ENCODE data around the gene MAP3K20. TPM values are rescaled to one million over a fixed set of nuclear protein-coding genes. Genes with fewer than 3 reads are reported as not detected.
A peak's percentile ranks its signal among the peaks of the same experiment; 100 is the strongest.
"Not testable (repeated sequence)": the region's sequence is repeated elsewhere in the genome, so short reads cannot be mapped to it uniquely, and the experiment has no call there.

MAP3K20 gene
- total RNA-seq, 4 donors from 2014 or later: 6.8 to 32.2 (median 15.3) TPM

DNA sequence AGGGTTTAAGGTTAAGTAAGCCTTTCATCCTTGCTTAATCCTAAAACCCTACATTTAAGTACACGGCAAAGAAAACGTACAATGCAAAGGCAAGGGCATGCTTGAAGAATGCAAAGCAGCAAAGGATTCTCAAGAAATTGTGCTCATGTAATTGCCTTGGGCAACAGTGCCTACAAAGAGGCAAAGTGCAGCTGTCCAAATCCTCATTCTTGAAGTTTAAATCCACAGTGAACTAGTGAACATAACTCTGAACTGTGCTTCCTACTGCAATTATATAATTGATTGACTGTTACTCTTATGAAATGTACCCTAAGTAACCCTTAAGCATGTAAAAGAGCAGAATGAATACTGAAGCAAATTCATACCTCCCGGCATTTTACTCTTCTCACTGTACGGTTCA is 85.4 kb downstream of the MAP3K20 start:
- Histone ChIP-seq H3K36me3 (no peaks in the 10 kb centered on the region), H3K27me3 (no peaks in the 10 kb centered on the region), H3K4me1 (peaks cover 0 to 8% (median 0%) of the 10 kb centered on the region in 4 donors), H3K4me3 (no peak overlapping the region), H3K27ac (peak overlapping the region in 1 of 4 donors; percentile 43), H3K9me3 (no peaks in the 10 kb centered on the region)
- TF ChIP-seq POLR2A (IDR thresholded peaks at IDR 0.05): no peak
- TF ChIP-seq, protein P1, sequence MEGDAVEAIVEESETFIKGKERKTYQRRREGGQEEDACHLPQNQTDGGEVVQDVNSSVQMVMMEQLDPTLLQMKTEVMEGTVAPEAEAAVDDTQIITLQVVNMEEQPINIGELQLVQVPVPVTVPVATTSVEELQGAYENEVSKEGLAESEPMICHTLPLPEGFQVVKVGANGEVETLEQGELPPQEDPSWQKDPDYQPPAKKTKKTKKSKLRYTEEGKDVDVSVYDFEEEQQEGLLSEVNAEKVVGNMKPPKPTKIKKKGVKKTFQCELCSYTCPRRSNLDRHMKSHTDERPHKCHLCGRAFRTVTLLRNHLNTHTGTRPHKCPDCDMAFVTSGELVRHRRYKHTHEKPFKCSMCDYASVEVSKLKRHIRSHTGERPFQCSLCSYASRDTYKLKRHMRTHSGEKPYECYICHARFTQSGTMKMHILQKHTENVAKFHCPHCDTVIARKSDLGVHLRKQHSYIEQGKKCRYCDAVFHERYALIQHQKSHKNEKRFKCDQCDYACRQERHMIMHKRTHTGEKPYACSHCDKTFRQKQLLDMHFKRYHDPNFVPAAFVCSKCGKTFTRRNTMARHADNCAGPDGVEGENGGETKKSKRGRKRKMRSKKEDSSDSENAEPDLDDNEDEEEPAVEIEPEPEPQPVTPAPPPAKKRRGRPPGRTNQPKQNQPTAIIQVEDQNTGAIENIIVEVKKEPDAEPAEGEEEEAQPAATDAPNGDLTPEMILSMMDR (IDR thresholded peaks at IDR 0.05): no peak
- no peak for DNase-seq

DNA sequence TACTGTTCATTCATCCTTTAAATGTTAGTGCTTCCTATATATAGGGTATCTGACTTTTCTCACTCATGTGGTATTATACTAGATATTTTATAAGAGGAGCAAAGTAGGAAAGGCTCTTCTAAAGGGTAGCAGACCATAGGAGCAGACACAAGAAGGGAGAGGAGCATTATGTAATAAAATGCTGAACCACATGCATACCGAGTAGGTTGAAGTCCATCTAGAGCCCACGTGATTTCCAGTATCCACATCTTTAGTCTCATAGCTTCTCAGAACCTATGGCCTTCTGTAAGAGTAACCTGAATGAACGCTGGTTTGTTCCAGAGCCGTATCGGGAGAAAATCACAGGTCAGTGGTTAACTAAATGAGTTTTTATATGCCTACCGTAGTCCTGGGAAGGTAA is 85.9 kb downstream of the MAP3K20 start:
- Histone ChIP-seq H3K4me3 (no peak overlapping the region), H3K9me3 (no peaks in the 10 kb centered on the region), H3K4me1 (peaks cover 0 to 8% (median 0%) of the 10 kb centered on the region in 4 donors), H3K36me3 (no peaks in the 10 kb centered on the region), H3K27me3 (no peaks in the 10 kb centered on the region), H3K27ac (no peak overlapping the region)
- peak in 1 of 3 donors; percentile 49 for DNase-seq
- TF ChIP-seq, protein P1 (IDR thresholded peaks at IDR 0.05): no peak
- no peak for TF ChIP-seq POLR2A (IDR thresholded peaks at IDR 0.05)

DNA sequence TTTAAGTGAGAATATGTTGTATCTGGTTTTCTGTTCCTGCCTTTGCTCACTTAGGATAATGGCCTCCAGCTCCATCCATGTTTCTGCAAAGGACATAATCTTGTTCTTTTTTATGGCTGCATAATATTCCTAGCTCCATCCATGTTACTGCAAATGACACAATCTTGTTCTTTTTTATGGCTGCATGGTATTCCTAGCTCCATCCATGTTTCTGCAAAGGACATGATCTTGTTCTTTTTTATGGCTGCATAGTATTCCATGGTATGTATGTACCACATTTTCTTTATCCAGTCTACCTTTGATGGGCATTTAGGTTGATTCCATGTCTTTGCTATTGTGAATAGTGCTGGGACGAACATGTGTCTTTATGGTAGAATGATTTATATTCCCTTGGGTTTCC is 87.7 kb downstream of the MAP3K20 start:
- H3K27ac ChIP-seq, H3K36me3 ChIP-seq, H3K4me1 ChIP-seq, H3K27me3 ChIP-seq, H3K9me3 ChIP-seq, H3K4me3 ChIP-seq, DNase-seq: not testable (repeated sequence)

DNA sequence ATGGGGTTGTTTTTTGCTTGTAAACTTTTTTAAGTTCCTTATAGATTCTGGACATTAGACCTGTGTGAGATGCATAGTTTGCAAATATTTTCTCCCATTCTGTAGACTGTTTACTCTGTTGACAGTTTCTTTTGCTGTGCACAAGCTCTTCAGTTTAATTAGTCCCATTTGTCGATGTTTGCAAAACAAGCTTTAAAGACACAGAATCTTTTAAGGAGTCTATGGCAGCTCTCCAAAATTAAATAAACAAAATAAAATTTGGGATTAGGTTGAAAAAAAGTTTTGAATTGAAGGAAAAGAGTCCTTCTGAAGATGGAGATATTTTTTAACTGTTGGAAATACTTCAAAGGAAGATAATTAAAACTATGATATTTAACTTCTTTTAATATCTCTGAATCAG is 88.8 kb downstream of the MAP3K20 start:
- Histone ChIP-seq H3K27me3 (no peaks in the 10 kb centered on the region), H3K36me3 (no peaks in the 10 kb centered on the region), H3K27ac (no peak overlapping the region), H3K9me3 (no peaks in the 10 kb centered on the region), H3K4me3 (no peak overlapping the region), H3K4me1 (peaks cover 0 to 8% (median 0%) of the 10 kb centered on the region in 4 donors)
- no peak for DNase-seq
- TF ChIP-seq POLR2A (IDR thresholded peaks at IDR 0.05): no peak
- TF ChIP-seq, protein P1 (IDR thresholded peaks at IDR 0.05): no peak

DNA sequence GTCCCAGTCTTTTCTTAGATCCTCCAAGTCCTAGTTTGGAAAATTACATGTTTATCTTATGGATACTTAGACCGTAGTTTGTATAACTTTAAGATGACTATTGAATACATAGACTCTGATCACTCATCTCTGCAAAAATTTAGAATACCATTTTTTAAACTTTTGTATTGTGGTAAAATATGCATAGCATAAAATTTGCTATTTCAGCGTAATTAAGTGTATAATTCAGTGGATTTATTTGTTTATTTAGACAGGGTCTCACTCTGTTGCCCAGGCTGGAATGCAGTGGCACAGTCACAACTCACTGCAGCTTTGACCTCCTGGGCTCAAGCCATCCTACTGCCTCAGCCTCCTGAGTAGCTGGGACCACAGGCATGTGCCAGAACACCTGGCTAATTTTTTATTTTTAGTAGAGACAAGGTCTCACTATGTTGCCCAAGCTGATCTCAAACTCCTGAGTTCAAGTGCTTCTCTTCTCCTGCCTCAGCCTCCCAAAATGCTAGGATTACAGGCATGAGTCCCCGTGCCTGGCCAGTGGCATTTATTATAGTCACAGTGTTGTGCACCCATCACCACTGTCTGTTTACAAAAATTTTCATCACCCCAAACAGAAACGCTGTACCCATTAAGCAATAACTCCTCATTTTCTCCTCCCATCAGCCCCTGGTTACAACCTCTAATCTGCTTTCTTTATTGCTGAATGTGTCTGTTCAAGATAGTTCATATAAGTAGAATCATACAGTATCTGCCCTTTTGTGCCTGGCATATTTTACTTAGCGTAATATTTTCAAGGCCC is 90.0 kb downstream of the MAP3K20 start:
- H3K4me3 ChIP-seq: no peak overlapping the region
- H3K9me3 ChIP-seq: no peaks in the 10 kb centered on the region
- peaks cover 0 to 8% (median 0%) of the 10 kb centered on the region in 4 donors for H3K4me1 ChIP-seq

DNA sequence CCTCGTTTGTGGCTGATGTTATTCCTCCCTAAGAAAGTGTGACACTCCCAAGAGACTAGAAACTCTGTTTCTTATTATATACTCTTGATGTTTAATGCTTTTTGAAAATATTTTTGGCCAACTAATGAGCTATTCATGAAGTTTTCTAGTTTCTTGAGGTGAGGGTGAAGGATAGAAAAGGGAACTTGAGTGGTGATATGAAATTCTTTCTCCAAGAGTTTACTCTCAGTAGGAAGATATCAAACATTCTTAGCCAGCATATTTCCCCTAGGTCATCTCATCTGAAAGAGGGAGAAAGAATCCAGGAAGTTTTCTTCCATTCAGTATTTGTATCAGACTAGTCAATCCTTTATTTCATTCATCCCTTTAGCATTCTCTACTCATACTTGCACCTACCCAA is 95.7 kb downstream of the MAP3K20 start:
- no peak for TF ChIP-seq POLR2A (IDR thresholded peaks at IDR 0.05)
- TF ChIP-seq, protein P1 (IDR thresholded peaks at IDR 0.05): no peak
- no peaks in the 10 kb centered on the region for H3K4me1 ChIP-seq
- H3K27ac ChIP-seq: no peak overlapping the region

More for the DNA sequence above, 90.0 kb downstream of the MAP3K20 start:
- Histone ChIP-seq H3K27me3 (no peaks in the 10 kb centered on the region), H3K36me3 (no peaks in the 10 kb centered on the region), H3K27ac (no peak overlapping the region)
- no peak for DNase-seq
- no peak for TF ChIP-seq POLR2A (IDR thresholded peaks at IDR 0.05)
- TF ChIP-seq, protein P1 (IDR thresholded peaks at IDR 0.05): no peak

More for the DNA sequence above, 95.7 kb downstream of the MAP3K20 start:
- no peak for DNase-seq
- no peaks in the 10 kb centered on the region for H3K9me3 ChIP-seq
- H3K4me3 ChIP-seq: no peak overlapping the region
- H3K36me3 ChIP-seq: no peaks in the 10 kb centered on the region
- H3K27me3 ChIP-seq: no peaks in the 10 kb centered on the region

Data from Peyer's patch (tissue), 4 donors.